GM19043 (cell line): Measurements from ENCODE around the gene ING2.

ENCODE experiments used
- ATAC-seq: cut with Tn5 transposase; IDR thresholded peaks from one replicate; pipeline ENCODE4 v1.9.1; 2021; ENCODE audit warnings: low read depth; ENCODE audit not compliant: unreplicated experiment

ING2 gene

GRCh38 chr4:183499389-183499788, 5.5 kb upstream of the ING2 start:
- ATAC-seq: no peak

- no peak for ATAC-seq
These were observed 5.1 kb upstream of the ING2 start for GRCh38 chr4:183499801-183500200.

GRCh38 chr4:183503497-183504063, 1.3 kb upstream of the ING2 start:
- peak; percentile 3 for ATAC-seq

GRCh38 chr4:183504064-183504929, 561 bp upstream of the ING2 start:
- peak; percentile 66 for ATAC-seq

GRCh38 chr4:183505611-183506388, 942 bp downstream of the ING2 start:
- peak; percentile 34 for ATAC-seq

- ATAC-seq: no peak
These were observed 1.5 kb downstream of the ING2 start for GRCh38 chr4:183506389-183506735.

GRCh38 chr4:183507925-183508696, 3.3 kb downstream of the ING2 start:
- ATAC-seq: no peak

- ATAC-seq: no peak
These were observed 4.0 kb downstream of the ING2 start for GRCh38 chr4:183508697-183509335.

GRCh38 chr4:183515411-183515810, 10.6 kb downstream of the ING2 start:
- ATAC-seq: no peak

GRCh38 chr4:183517194-183517593, 12.3 kb downstream of the ING2 start:
- no peak for ATAC-seq

GRCh38 chr4:183517781-183518180, 12.9 kb downstream of the ING2 start:
- ATAC-seq: no peak

GRCh38 chr4:183522821-183523220, 18.0 kb downstream of the ING2 start:
- ATAC-seq: no peak

- no peak for ATAC-seq
These were observed 22.5 kb downstream of the ING2 start for GRCh38 chr4:183527326-183527725.

- ATAC-seq: no peak
These were observed 28.0 kb downstream of the ING2 start for GRCh38 chr4:183532821-183533220.

- ATAC-seq: no peak
These were observed 28.8 kb downstream of the ING2 start for GRCh38 chr4:183533698-183534097.

- ATAC-seq: no peak
These were observed 35.7 kb downstream of the ING2 start for GRCh38 chr4:183540410-183541009.

GRCh38 chr4:183541010-183541751, 36.3 kb downstream of the ING2 start:
- ATAC-seq: no peak

- no peak for ATAC-seq
These were observed 36.8 kb downstream of the ING2 start for GRCh38 chr4:183541752-183542040.

- no peak for ATAC-seq
These were observed 38.6 kb downstream of the ING2 start for GRCh38 chr4:183543435-183543834.
